Measurements from ENCODE around the gene ANKRD10.

The ANKRD10 gene

GRCh38 chr13:110915057-110915873, at the start of gene ANKRD10:
Gene ANKRD10, minus strand, starts transcription at chr13:110915069. Its CDS starts 135 bp downstream, at chr13:110914934.
- in situ Hi-C loops (cut with MboI; ENCODE audit: low sequenced_read_pairs, unreplicated experiment): loop anchor here (25.0 kb wide), 1 partner anchor 297 kb away; no protein-coding TSS in a partner anchor
- TF ChIP-seq CTCF (IDR thresholded peaks at IDR 0.05; ENCODE audit: borderline replicate concordance, control extremely low read depth, extremely low read depth, insufficient read depth, missing control alignments): peak; percentile 86
- peak; percentile 99 for DNase-seq (ENCODE audit: low spot score)

- in situ Hi-C loops (cut with MboI; ENCODE audit: low sequenced_read_pairs, unreplicated experiment): no loop called here
- TF ChIP-seq CTCF (IDR thresholded peaks at IDR 0.05; ENCODE audit: borderline replicate concordance, control extremely low read depth, extremely low read depth, insufficient read depth, missing control alignments): no peak
- no peak for DNase-seq (ENCODE audit: low spot score)
Observed at GRCh38 chr13:110964229-110965037, 49.6 kb upstream of the ANKRD10 start.

- in situ Hi-C loops (cut with MboI; ENCODE audit: low sequenced_read_pairs, unreplicated experiment): no loop called here
- TF ChIP-seq CTCF (IDR thresholded peaks at IDR 0.05; ENCODE audit: borderline replicate concordance, control extremely low read depth, extremely low read depth, insufficient read depth, missing control alignments): no peak
- no peak for DNase-seq (ENCODE audit: low spot score)
Observed at GRCh38 chr13:110963554-110963970, 48.7 kb upstream of the ANKRD10 start.

- no peak for DNase-seq (ENCODE audit: low spot score)
- TF ChIP-seq CTCF (IDR thresholded peaks at IDR 0.05; ENCODE audit: borderline replicate concordance, control extremely low read depth, extremely low read depth, insufficient read depth, missing control alignments): no peak
- in situ Hi-C loops (cut with MboI; ENCODE audit: low sequenced_read_pairs, unreplicated experiment): no loop called here
Observed at GRCh38 chr13:110961959-110962358, 47.1 kb upstream of the ANKRD10 start.

- no peak for TF ChIP-seq CTCF (IDR thresholded peaks at IDR 0.05; ENCODE audit: borderline replicate concordance, control extremely low read depth, extremely low read depth, insufficient read depth, missing control alignments)
- no peak for DNase-seq (ENCODE audit: low spot score)
- in situ Hi-C loops (cut with MboI; ENCODE audit: low sequenced_read_pairs, unreplicated experiment): no loop called here
Observed at GRCh38 chr13:110960204-110960603, 45.3 kb upstream of the ANKRD10 start.

GRCh38 chr13:110957931-110958330, 43.1 kb upstream of the ANKRD10 start:
- no peak for DNase-seq (ENCODE audit: low spot score)
- no peak for TF ChIP-seq CTCF (IDR thresholded peaks at IDR 0.05; ENCODE audit: borderline replicate concordance, control extremely low read depth, extremely low read depth, insufficient read depth, missing control alignments)
- in situ Hi-C loops (cut with MboI; ENCODE audit: low sequenced_read_pairs, unreplicated experiment): no loop called here
